Measurements from ENCODE around the gene DMXL1. TPM values are rescaled to one million over a fixed set of nuclear protein-coding genes. Genes with fewer than 3 reads are reported as not detected.
"Not testable (repeated sequence)": the region's sequence is repeated elsewhere in the genome, so short reads cannot be mapped to it uniquely, and the experiment has no call there.

The DMXL1 gene
- total RNA-seq, 1 donor from 2014 or later: 45.5 TPM

GRCh38 chr5:119221330-119221729, 150.4 kb downstream of the DMXL1 start:
- Histone ChIP-seq H3K27me3 (no peaks in the 10 kb centered on the region), H3F3A (ENCODE audit: low read depth) (no peaks in the 10 kb centered on the region), H3K79me2 (ENCODE audit: low read depth) (no peaks in the 10 kb centered on the region), H2AFZ (replicated peaks) (no peak overlapping the region), H4K20me1 (ENCODE audit: low read depth) (no peaks in the 10 kb centered on the region), H3K9ac (no peak overlapping the region), H3K9me3 (ENCODE audit: low read depth) (no peaks in the 10 kb centered on the region), H3K4me2 (no peak overlapping the region), H3K36me3 (peaks cover 8% of the 10 kb centered on the region), H3K4me3 (no peak overlapping the region), H3K4me1 (no peaks in the 10 kb centered on the region), H3K27ac (no peak overlapping the region)
- H3K36me3 Mint-ChIP-seq: peaks cover 2% of the 10 kb centered on the region
- TF ChIP-seq EZH2phosphoT487 (IDR thresholded peaks at IDR 0.05): no peak
- TF ChIP-seq EZH2 (IDR thresholded peaks at IDR 0.05): no peak
- TF ChIP-seq, protein P1, sequence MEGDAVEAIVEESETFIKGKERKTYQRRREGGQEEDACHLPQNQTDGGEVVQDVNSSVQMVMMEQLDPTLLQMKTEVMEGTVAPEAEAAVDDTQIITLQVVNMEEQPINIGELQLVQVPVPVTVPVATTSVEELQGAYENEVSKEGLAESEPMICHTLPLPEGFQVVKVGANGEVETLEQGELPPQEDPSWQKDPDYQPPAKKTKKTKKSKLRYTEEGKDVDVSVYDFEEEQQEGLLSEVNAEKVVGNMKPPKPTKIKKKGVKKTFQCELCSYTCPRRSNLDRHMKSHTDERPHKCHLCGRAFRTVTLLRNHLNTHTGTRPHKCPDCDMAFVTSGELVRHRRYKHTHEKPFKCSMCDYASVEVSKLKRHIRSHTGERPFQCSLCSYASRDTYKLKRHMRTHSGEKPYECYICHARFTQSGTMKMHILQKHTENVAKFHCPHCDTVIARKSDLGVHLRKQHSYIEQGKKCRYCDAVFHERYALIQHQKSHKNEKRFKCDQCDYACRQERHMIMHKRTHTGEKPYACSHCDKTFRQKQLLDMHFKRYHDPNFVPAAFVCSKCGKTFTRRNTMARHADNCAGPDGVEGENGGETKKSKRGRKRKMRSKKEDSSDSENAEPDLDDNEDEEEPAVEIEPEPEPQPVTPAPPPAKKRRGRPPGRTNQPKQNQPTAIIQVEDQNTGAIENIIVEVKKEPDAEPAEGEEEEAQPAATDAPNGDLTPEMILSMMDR (IDR thresholded peaks at IDR 0.05): no peak
- H3K4me3 Mint-ChIP-seq: no peak overlapping the region
- H3K9me3 Mint-ChIP-seq: no peaks in the 10 kb centered on the region
- no peaks in the 10 kb centered on the region for H3K4me1 Mint-ChIP-seq
- H3K27ac Mint-ChIP-seq: no peak overlapping the region
- DNase-seq (ENCODE audit: low spot score): no peak
- no peaks in the 10 kb centered on the region for H3K27me3 Mint-ChIP-seq (ENCODE audit: insufficient read depth, low read depth)

DNA sequence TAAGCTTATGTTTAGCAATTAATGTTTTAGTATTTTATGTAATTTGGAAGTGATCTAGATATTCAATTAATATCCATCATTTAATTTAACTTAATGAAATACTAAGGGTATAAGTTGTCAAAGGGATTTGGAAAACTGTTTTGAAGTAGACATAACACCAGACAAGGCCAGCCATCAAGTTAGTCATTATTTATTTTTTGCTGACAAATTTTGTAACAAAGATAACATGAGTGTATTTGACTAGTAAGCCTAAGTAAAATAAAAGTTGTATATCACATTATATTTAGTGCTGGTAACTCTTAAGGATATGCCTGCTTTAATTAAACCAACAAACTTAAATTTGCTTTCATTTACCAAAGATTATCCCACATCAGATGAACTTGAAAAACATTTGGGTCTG, 159.1 kb downstream of the DMXL1 start:
- H3K4me2 ChIP-seq: no peak overlapping the region
- no peak overlapping the region for H3K4me3 Mint-ChIP-seq
- H3K9ac ChIP-seq: no peak overlapping the region
- H3K4me1 Mint-ChIP-seq: no peaks in the 10 kb centered on the region
- H3K36me3 ChIP-seq: peaks cover 5% of the 10 kb centered on the region
- H3K27me3 Mint-ChIP-seq (ENCODE audit: insufficient read depth, low read depth): no peaks in the 10 kb centered on the region
- H3K9me3 ChIP-seq (ENCODE audit: low read depth): no peaks in the 10 kb centered on the region
- H3K27ac ChIP-seq: no peak overlapping the region
- no peak for DNase-seq (ENCODE audit: low spot score)
- H3K27ac Mint-ChIP-seq: no peak overlapping the region
- no peaks in the 10 kb centered on the region for H3K4me1 ChIP-seq
- peaks cover 2% of the 10 kb centered on the region for H3K36me3 Mint-ChIP-seq
- no peak overlapping the region for H3K4me3 ChIP-seq
- H4K20me1 ChIP-seq (ENCODE audit: low read depth): no peaks in the 10 kb centered on the region
- no peaks in the 10 kb centered on the region for H3K79me2 ChIP-seq (ENCODE audit: low read depth)
- no peaks in the 10 kb centered on the region for H3K27me3 ChIP-seq
- H2AFZ ChIP-seq (replicated peaks): no peak overlapping the region
- H3K9me3 Mint-ChIP-seq: no peaks in the 10 kb centered on the region
- TF ChIP-seq, protein P1 (IDR thresholded peaks at IDR 0.05): no peak
- TF ChIP-seq EZH2 (IDR thresholded peaks at IDR 0.05): no peak
- no peak for TF ChIP-seq EZH2phosphoT487 (IDR thresholded peaks at IDR 0.05)
- no peaks in the 10 kb centered on the region for H3F3A ChIP-seq (ENCODE audit: low read depth)

DNA sequence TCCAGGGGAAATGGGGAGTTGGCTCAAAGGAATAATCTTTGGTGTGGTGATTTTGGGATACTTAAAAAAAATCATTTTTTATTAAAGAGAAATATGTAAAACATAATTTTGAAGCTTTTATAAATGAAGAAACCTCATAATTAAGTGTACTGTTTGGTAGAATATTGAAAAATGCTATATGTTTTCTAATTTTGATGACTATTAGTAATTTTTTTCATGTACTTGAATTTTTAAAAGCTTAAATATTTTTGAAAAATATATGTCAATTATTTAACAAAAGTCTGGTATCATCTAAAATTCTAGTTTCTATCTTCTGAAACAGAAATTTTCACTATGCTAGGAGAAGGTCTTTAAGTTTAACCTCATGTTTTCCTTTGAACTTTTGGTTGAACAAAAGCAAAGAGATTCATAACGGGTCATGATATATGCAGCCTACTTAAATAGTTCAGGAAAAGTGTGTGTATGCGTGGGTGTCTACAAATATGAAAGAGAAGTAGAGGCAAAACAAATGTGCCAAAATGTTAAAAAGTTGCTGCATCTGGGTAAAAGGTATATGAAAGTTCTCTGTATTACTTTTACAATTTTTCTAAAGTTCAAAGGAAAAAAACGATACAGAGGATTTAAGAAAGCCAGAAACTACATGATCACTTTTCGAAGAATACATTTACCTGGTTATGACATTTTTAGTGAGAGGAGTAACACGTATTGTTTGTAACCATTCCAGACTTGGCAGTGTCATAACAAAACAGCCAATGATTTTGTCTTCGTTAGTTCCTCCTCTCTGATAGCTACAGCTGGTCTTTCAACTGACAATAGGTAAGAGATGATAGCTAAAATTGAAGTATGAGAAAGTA, 167.6 kb downstream of the DMXL1 start:
- H3K4me2 ChIP-seq: no peak overlapping the region
- DNase-seq (ENCODE audit: low spot score): no peak
- H2AFZ ChIP-seq (replicated peaks): no peak overlapping the region
- no peaks in the 10 kb centered on the region for H4K20me1 ChIP-seq (ENCODE audit: low read depth)
- no peaks in the 10 kb centered on the region for H3K27me3 ChIP-seq
- no peaks in the 10 kb centered on the region for H3F3A ChIP-seq (ENCODE audit: low read depth)
- H3K4me1 Mint-ChIP-seq: no peaks in the 10 kb centered on the region
- no peak overlapping the region for H3K27ac Mint-ChIP-seq
- no peaks in the 10 kb centered on the region for H3K27me3 Mint-ChIP-seq (ENCODE audit: insufficient read depth, low read depth)
- H3K9me3 ChIP-seq (ENCODE audit: low read depth): no peaks in the 10 kb centered on the region
- no peak overlapping the region for H3K9ac ChIP-seq
- H3K79me2 ChIP-seq (ENCODE audit: low read depth): no peaks in the 10 kb centered on the region
- no peak overlapping the region for H3K27ac ChIP-seq
- no peak overlapping the region for H3K4me3 Mint-ChIP-seq
- H3K9me3 Mint-ChIP-seq: no peaks in the 10 kb centered on the region
- no peaks in the 10 kb centered on the region for H3K36me3 ChIP-seq
- H3K4me1 ChIP-seq: no peaks in the 10 kb centered on the region
- no peak overlapping the region for H3K4me3 ChIP-seq
- TF ChIP-seq EZH2 (IDR thresholded peaks at IDR 0.05): no peak
- TF ChIP-seq EZH2phosphoT487 (IDR thresholded peaks at IDR 0.05): no peak
- H3K36me3 Mint-ChIP-seq: no peaks in the 10 kb centered on the region

DNA sequence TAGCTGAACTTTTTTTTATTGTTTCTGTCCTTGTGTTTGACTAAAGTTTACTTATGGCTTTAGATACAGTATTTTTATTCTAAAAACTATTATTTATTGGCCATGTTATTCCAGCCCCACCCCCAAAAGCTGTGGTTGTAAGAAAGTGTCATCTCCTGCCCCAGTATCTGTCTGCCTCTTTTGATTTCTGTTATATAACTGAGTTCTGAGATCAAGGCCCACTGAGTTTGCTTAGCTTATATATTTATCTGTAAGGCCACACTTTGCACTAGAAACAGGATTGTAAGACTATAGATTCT, 168.2 kb downstream of the DMXL1 start:
- H3K9me3 ChIP-seq (ENCODE audit: low read depth): no peaks in the 10 kb centered on the region
- H4K20me1 ChIP-seq (ENCODE audit: low read depth): no peaks in the 10 kb centered on the region
- TF ChIP-seq, protein P1 (IDR thresholded peaks at IDR 0.05): no peak
- TF ChIP-seq EZH2phosphoT487 (IDR thresholded peaks at IDR 0.05) (no peak), EZH2 (IDR thresholded peaks at IDR 0.05) (no peak)
- no peak overlapping the region for H3K4me3 ChIP-seq
- H3K27me3 ChIP-seq: no peaks in the 10 kb centered on the region
- no peaks in the 10 kb centered on the region for H3K36me3 Mint-ChIP-seq
- DNase-seq (ENCODE audit: low spot score): no peak
- no peaks in the 10 kb centered on the region for H3K79me2 ChIP-seq (ENCODE audit: low read depth)
- H2AFZ ChIP-seq (replicated peaks): no peak overlapping the region
- H3K4me1 ChIP-seq: no peaks in the 10 kb centered on the region
- no peaks in the 10 kb centered on the region for H3K36me3 ChIP-seq
- no peaks in the 10 kb centered on the region for H3K9me3 Mint-ChIP-seq
- H3K27me3 Mint-ChIP-seq (ENCODE audit: insufficient read depth, low read depth): no peaks in the 10 kb centered on the region
- no peak overlapping the region for H3K27ac Mint-ChIP-seq
- H3K27ac ChIP-seq: no peak overlapping the region
- no peak overlapping the region for H3K4me2 ChIP-seq
- no peak overlapping the region for H3K9ac ChIP-seq
- no peaks in the 10 kb centered on the region for H3F3A ChIP-seq (ENCODE audit: low read depth)
- H3K4me1 Mint-ChIP-seq: no peaks in the 10 kb centered on the region
- no peak overlapping the region for H3K4me3 Mint-ChIP-seq

GRCh38 chr5:119239826-119240225, 168.9 kb downstream of the DMXL1 start:
- not testable (repeated sequence) for H3K4me3 ChIP-seq; H3K27ac ChIP-seq; H3K4me1 Mint-ChIP-seq; H3K79me2 ChIP-seq (ENCODE audit: low read depth); H3K27me3 ChIP-seq; H3K36me3 Mint-ChIP-seq; H3K27ac Mint-ChIP-seq; H3K27me3 Mint-ChIP-seq (ENCODE audit: insufficient read depth, low read depth); H3K9ac ChIP-seq; H3K9me3 Mint-ChIP-seq; H3K4me3 Mint-ChIP-seq; DNase-seq (ENCODE audit: low spot score); H3K9me3 ChIP-seq (ENCODE audit: low read depth); H3K4me2 ChIP-seq; H3K36me3 ChIP-seq; H3K4me1 ChIP-seq; H2AFZ ChIP-seq (replicated peaks); H4K20me1 ChIP-seq (ENCODE audit: low read depth); H3F3A ChIP-seq (ENCODE audit: low read depth)
